ENCODE measurements around the gene ZNF862. TPM values are rescaled to one million over a fixed set of nuclear protein-coding genes. Genes with fewer than 3 reads are reported as not detected.
A peak's percentile ranks its signal among the peaks of the same experiment; 100 is the strongest.

ZNF862 gene
- total RNA-seq, 1 donor: 8.7 TPM

DNA sequence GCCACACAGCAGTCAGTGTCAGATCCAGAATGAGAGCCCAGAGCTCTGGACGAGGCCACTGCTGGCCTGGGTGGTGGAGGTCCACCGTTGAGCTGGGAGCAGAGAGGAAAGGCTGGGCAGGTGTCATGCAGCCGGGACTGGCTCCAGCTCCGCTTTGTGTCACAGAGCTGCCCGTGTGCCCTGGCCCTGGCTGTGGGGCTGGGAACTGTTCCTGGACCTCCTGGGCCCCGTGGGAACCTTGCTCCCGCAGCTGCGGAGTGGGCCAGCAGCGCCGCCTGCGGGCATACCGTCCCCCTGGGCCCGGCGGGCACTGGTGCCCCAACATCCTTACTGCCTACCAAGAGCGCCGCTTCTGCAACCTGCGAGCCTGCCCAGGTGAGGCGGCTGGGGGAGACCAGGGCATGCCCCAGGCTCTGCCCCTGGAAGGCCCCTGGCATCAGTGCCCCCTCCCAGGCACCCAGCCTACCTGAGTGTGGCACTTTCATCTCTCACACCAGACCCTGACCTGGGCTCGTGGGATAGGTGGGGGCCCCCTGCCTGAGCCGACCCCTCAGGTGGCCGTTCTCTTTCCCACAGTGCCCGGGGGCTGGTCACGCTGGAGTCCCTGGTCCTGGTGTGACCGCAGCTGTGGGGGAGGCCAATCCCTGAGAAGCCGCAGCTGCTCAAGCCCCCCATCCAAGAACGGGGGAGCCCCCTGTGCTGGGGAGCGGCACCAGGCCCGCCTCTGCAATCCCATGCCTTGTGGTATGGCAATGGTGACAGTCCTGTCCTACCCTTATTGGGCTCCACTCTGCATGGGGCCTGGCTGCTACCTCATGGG is 18.8 kb upstream of the ZNF862 start:
- H3K36me3 ChIP-seq (ENCODE audit: insufficient read depth, low read length): no peaks in the 10 kb centered on the region
- no peak overlapping the region for H3K4me3 ChIP-seq (ENCODE audit: insufficient read depth, low read length)
- no peak overlapping the region for H3K4me2 ChIP-seq (ENCODE audit: insufficient read depth, low read length)
- H3K27me3 ChIP-seq (ENCODE audit: insufficient read depth, low read length): no peaks in the 10 kb centered on the region
- H3K4me1 ChIP-seq (ENCODE audit: insufficient read depth, low read length): no peaks in the 10 kb centered on the region
- TF ChIP-seq, protein P1, sequence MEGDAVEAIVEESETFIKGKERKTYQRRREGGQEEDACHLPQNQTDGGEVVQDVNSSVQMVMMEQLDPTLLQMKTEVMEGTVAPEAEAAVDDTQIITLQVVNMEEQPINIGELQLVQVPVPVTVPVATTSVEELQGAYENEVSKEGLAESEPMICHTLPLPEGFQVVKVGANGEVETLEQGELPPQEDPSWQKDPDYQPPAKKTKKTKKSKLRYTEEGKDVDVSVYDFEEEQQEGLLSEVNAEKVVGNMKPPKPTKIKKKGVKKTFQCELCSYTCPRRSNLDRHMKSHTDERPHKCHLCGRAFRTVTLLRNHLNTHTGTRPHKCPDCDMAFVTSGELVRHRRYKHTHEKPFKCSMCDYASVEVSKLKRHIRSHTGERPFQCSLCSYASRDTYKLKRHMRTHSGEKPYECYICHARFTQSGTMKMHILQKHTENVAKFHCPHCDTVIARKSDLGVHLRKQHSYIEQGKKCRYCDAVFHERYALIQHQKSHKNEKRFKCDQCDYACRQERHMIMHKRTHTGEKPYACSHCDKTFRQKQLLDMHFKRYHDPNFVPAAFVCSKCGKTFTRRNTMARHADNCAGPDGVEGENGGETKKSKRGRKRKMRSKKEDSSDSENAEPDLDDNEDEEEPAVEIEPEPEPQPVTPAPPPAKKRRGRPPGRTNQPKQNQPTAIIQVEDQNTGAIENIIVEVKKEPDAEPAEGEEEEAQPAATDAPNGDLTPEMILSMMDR (IDR thresholded peaks at IDR 0.05; ENCODE audit: extremely low read depth, low read depth, low read length): no peak
- no peaks in the 10 kb centered on the region for H3K9me3 ChIP-seq (ENCODE audit: low read depth, low read length)
- no peak overlapping the region for H3K27ac ChIP-seq (ENCODE audit: low read depth, low read length)
- no peak overlapping the region for H2AFZ ChIP-seq (ENCODE audit: low read length)
- no peaks in the 10 kb centered on the region for H3K79me2 ChIP-seq (ENCODE audit: insufficient read depth, low read length)
- no peaks in the 10 kb centered on the region for H4K20me1 ChIP-seq (ENCODE audit: insufficient read depth, low read length)
- no peak for DNase-seq (ENCODE audit: insufficient read length, low spot score, missing footprints)

DNA sequence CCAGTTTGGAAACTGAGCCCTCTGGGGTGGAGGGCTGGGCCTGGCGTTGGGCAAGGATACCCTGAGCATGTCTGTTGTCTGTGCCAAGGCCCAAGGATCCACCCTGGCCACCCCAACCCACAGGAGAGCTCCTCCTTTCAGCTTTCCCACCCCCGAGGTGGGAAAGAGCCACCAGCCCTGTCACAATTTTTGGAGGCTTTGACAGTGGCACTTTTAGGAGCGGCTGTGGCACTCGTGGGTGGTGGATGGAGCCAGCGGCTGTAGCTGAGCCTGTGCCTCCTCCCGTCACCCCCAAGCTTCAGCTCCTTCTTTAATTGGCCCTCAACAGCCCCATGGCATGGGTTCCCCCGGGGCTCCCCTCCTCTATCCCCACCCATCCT is 18.2 kb upstream of the ZNF862 start:
- H3K4me1 ChIP-seq (ENCODE audit: insufficient read depth, low read length): no peaks in the 10 kb centered on the region
- H2AFZ ChIP-seq (ENCODE audit: low read length): no peak overlapping the region
- no peaks in the 10 kb centered on the region for H3K27me3 ChIP-seq (ENCODE audit: insufficient read depth, low read length)
- peak; percentile 80 for DNase-seq (ENCODE audit: insufficient read length, low spot score, missing footprints)
- H3K4me2 ChIP-seq (ENCODE audit: insufficient read depth, low read length): no peak overlapping the region
- no peaks in the 10 kb centered on the region for H3K79me2 ChIP-seq (ENCODE audit: insufficient read depth, low read length)
- TF ChIP-seq, protein P1 (IDR thresholded peaks at IDR 0.05; ENCODE audit: extremely low read depth, low read depth, low read length): no peak
- no peaks in the 10 kb centered on the region for H4K20me1 ChIP-seq (ENCODE audit: insufficient read depth, low read length)
- no peak overlapping the region for H3K27ac ChIP-seq (ENCODE audit: low read depth, low read length)
- no peak overlapping the region for H3K4me3 ChIP-seq (ENCODE audit: insufficient read depth, low read length)
- H3K9me3 ChIP-seq (ENCODE audit: low read depth, low read length): no peaks in the 10 kb centered on the region
- H3K36me3 ChIP-seq (ENCODE audit: insufficient read depth, low read length): no peaks in the 10 kb centered on the region

DNA sequence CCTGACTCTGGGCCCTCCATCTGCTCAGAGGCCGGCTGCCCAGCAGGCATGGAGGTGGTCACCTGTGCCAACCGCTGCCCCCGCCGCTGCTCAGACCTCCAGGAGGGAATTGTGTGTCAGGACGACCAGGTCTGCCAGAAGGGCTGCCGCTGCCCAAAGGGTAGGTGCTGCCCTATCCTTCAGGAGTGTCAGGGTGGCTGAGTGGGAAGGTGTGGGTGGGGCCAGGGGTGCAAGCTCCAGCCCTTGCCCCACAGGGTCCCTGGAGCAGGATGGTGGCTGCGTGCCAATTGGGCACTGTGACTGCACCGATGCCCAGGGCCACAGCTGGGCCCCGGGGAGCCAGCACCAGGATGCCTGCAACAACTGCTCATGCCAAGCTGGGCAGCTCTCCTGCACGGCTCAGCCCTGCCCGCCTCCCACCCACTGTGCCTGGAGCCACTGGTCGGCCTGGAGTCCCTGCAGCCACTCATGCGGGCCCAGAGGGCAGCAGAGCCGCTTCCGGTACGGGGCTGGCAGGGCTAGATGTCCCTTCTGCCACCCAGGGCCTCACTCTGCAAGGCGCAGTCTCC is 17.5 kb upstream of the ZNF862 start:
- Histone ChIP-seq H3K27ac (ENCODE audit: low read depth, low read length) (no peak overlapping the region), H3K27me3 (ENCODE audit: insufficient read depth, low read length) (no peaks in the 10 kb centered on the region), H3K36me3 (ENCODE audit: insufficient read depth, low read length) (no peaks in the 10 kb centered on the region), H3K9me3 (ENCODE audit: low read depth, low read length) (no peaks in the 10 kb centered on the region), H2AFZ (ENCODE audit: low read length) (no peak overlapping the region), H3K79me2 (ENCODE audit: insufficient read depth, low read length) (no peaks in the 10 kb centered on the region), H3K4me2 (ENCODE audit: insufficient read depth, low read length) (no peak overlapping the region), H4K20me1 (ENCODE audit: insufficient read depth, low read length) (no peaks in the 10 kb centered on the region), H3K4me1 (ENCODE audit: insufficient read depth, low read length) (no peaks in the 10 kb centered on the region), H3K4me3 (ENCODE audit: insufficient read depth, low read length) (no peak overlapping the region)
- DNase-seq (ENCODE audit: insufficient read length, low spot score, missing footprints): peak; percentile 74
- TF ChIP-seq, protein P1 (IDR thresholded peaks at IDR 0.05; ENCODE audit: extremely low read depth, low read depth, low read length): no peak

All from osteoblast (primary cell).